GM12878 (cell line): ENCODE results near the gene SGMS1. TPM values are rescaled to one million over a fixed set of nuclear protein-coding genes. Genes with fewer than 3 reads are reported as not detected.

Experiments used
- CTCF ChIP-seq, 3 experiments: IDR thresholded peaks in 2 of 3; conservative IDR thresholded peaks in 1 of 3; 2 replicates each; pipeline ENCODE4 v1.5.1; 2011; ENCODE audit warnings: low read depth in 3 of 3, low read length in 3 of 3, mild to moderate bottlenecking in 3 of 3, control low read depth in 2 of 3, moderate library complexity in 2 of 3, inconsistent platforms in 1 of 3, mixed read lengths in 1 of 3; ENCODE audit not compliant: control insufficient read depth in 2 of 3, insufficient read depth in 1 of 3; ENCODE audit errors: extremely low read depth in 1 of 3
- EED ChIP-seq: sonication (generic); IDR thresholded peaks from 2 replicates; pipeline ENCODE4 v1.6.1; 2016; ENCODE audit warnings: antibody characterized with exemption, low read depth
- FOXK2 ChIP-seq: fragments of 450-650 bp; IDR thresholded peaks from 2 replicates; pipeline ENCODE4 v1.6.1; 2017; ENCODE audit warnings: mild to moderate bottlenecking, moderate library complexity
- IRF4 ChIP-seq: IDR thresholded peaks from 2 replicates; pipeline ENCODE4 v1.6.1; 2011; ENCODE audit warnings: low read depth, low read length
- KDM1A ChIP-seq: fragments of 200-600 bp; sonication (generic); IDR thresholded peaks from 2 replicates; pipeline ENCODE4 v1.6.1; 2016; ENCODE audit warnings: borderline replicate concordance
- NKRF ChIP-seq: fragments of 450-650 bp; conservative IDR thresholded peaks from 2 replicates; pipeline ENCODE4 v1.6.1; 2017; ENCODE audit warnings: mild to moderate bottlenecking, moderate library complexity
- PBX3 ChIP-seq: IDR thresholded peaks from 2 replicates; pipeline ENCODE4 v1.6.1; 2011; ENCODE audit warnings: mild to moderate bottlenecking, low read depth, low read length, moderate library complexity; ENCODE audit not compliant: insufficient replicate concordance
- POLR2A ChIP-seq: IDR thresholded peaks from 2 replicates; pipeline ENCODE4 v1.6.1; 2011; ENCODE audit warnings: low read depth, mild to moderate bottlenecking, low read length
- PRDM15 ChIP-seq: fragments of 450-650 bp; formaldehyde crosslinking; IDR thresholded peaks from 2 replicates; pipeline ENCODE4 v1.4.0; 2020; ENCODE audit warnings: mild to moderate bottlenecking, moderate library complexity
- RUNX3 ChIP-seq: IDR thresholded peaks from 2 replicates; pipeline ENCODE4 v1.6.1; 2012; ENCODE audit warnings: low read length, inconsistent platforms
- SPI1 ChIP-seq: IDR thresholded peaks from 2 replicates; pipeline ENCODE4 v1.6.1; 2011; ENCODE audit warnings: low read depth, mild to moderate bottlenecking, low read length, moderate library complexity, borderline replicate concordance; ENCODE audit not compliant: insufficient read depth
- SREBF1 ChIP-seq: IDR thresholded peaks from 2 replicates; pipeline ENCODE4 v1.6.1; 2012; ENCODE audit warnings: mild to moderate bottlenecking, low read length
- USF1 ChIP-seq: IDR thresholded peaks from 2 replicates; pipeline ENCODE4 v1.6.1; 2011; ENCODE audit warnings: borderline replicate concordance, low read depth, mild to moderate bottlenecking, moderate library complexity, mixed read lengths, low read length; ENCODE audit not compliant: insufficient read depth; ENCODE audit errors: extremely low read length
- ZBTB4 ChIP-seq: fragments of 450-650 bp; formaldehyde crosslinking; IDR thresholded peaks from 2 replicates; pipeline ENCODE4 v1.4.0; 2022; ENCODE audit warnings: mild to moderate bottlenecking, moderate library complexity
- polyA plus RNA-seq, 11 experiments: library from polyadenylated mRNA; depleted of rRNA in 4 of 11; unstranded in 6 of 11; stranded (reverse) in 5 of 11; fragments of >200 nt; fragmentation: Nextera tagmentation in 4 of 11; fragmentation: Illumina TruSeq in 1 of 11; extraction: Ambion mirVana in 4 of 11; extraction: Trizol in 1 of 11; gene quantifications; 1 replicate in 1 of 11; 2 replicates in 10 of 11; pipeline versions ENCODE4 v1.2.1 to v1.2.3, GENCODE V29; 2011 to 2016; ENCODE audit warnings: inconsistent platforms in 2 of 11, missing spikeins in 2 of 11, low read depth in 1 of 11
- total RNA-seq, 4 experiments: library from RNA; depleted of rRNA in 3 of 4; stranded (reverse); fragments of >200 nt in 3 of 4; fragmentation: Illumina TruSeq in 1 of 4; extraction: Trizol in 1 of 4; gene quantifications; 2 replicates each; pipeline versions ENCODE4 v1.2.1 to v1.2.3, GENCODE V29; 2013 to 2021

Gene SGMS1
- total and polyA plus RNA-seq, 10 of the 15 experiments (the other 5 are each of a cell fraction or from before 2014, with no cell fraction given) = 1.4 to 14.5 (median 4.9) TPM

- no peak for TF ChIP-seq ZBTB4
- TF ChIP-seq PRDM15 (CRISPR knock-in tag) = no peak
- TF ChIP-seq FOXK2 = no peak
- no peak for TF ChIP-seq KDM1A
- no peak for TF ChIP-seq USF1
- TF ChIP-seq SREBF1 = peak; percentile 86
- TF ChIP-seq CTCF (IDR thresholded peaks at IDR 0.05 in 2 of 3, conservative IDR thresholded peaks at IDR 0.05 in 1 of 3; ENCODE audit: control insufficient read depth in 2 of 3, extremely low read depth in 1 of 3, insufficient read depth in 1 of 3, low read depth in 3 of 3, low read length in 3 of 3) = no peak
- peak; percentile 82 for TF ChIP-seq PBX3
- no peak for TF ChIP-seq POLR2A
- TF ChIP-seq NKRF = peak; percentile 62
- TF ChIP-seq RUNX3 = peak; percentile 100
- TF ChIP-seq SPI1 = peak; percentile 83
- TF ChIP-seq EED = peak; percentile 99
- TF ChIP-seq IRF4 = peak; percentile 100
These were observed 115.3 kb downstream of the SGMS1 start (continued) for GRCh38 chr10:50508315-50509051.
